Loucy (cell line): ENCODE results near the gene TNNI2.

Experiments used
- H2AFZ ChIP-seq: fragments of 200-600 bp; sonication (generic); 2 replicates; pipeline ENCODE4 v1.6.0; 2016; ENCODE audit warnings: antibody characterized with exemption, mild to moderate bottlenecking, low read length, moderate library complexity
- H3F3A ChIP-seq: fragments of 200-600 bp; 2 replicates; pipeline ENCODE4 v1.6.0; 2016; ENCODE audit warnings: antibody characterized with exemption, low read depth, mild to moderate bottlenecking
- H3K27me3 ChIP-seq: fragments of 200-600 bp; sonication (generic); 2 replicates; pipeline ENCODE4 v1.6.1; 2014; ENCODE audit warnings: low read length, mild to moderate bottlenecking; ENCODE audit not compliant: insufficient read depth, poor library complexity, severe bottlenecking
- H3K36me3 ChIP-seq: fragments of 200-600 bp; sonication (generic); 2 replicates; pipeline ENCODE4 v1.6.1; 2016; ENCODE audit warnings: low read length; ENCODE audit not compliant: insufficient read depth
- H3K4me1 ChIP-seq: fragments of 200-600 bp; sonication (generic); 2 replicates; pipeline ENCODE4 v1.5.1; 2014; ENCODE audit warnings: low read length, mild to moderate bottlenecking; ENCODE audit not compliant: insufficient read depth, poor library complexity, severe bottlenecking
- H3K4me2 ChIP-seq: fragments of 200-600 bp; sonication (generic); 2 replicates; pipeline ENCODE4 v1.6.0; 2014; ENCODE audit warnings: antibody characterized with exemption, low read length, low read depth, mild to moderate bottlenecking; ENCODE audit not compliant: poor library complexity, severe bottlenecking
- H3K4me3 ChIP-seq: fragments of 200-600 bp; sonication (generic); 2 replicates; pipeline ENCODE4 v1.5.1; 2014; ENCODE audit warnings: low read length, mild to moderate bottlenecking, mixed read lengths; ENCODE audit not compliant: poor library complexity, severe bottlenecking
- H3K79me2 ChIP-seq: fragments of 200-600 bp; sonication (generic); 2 replicates; pipeline ENCODE4 v1.6.1; 2014; ENCODE audit warnings: low read length; ENCODE audit not compliant: insufficient read depth
- H3K9ac ChIP-seq: fragments of 200-600 bp; sonication (generic); 2 replicates; pipeline ENCODE4 v1.6.0; 2014; ENCODE audit warnings: mild to moderate bottlenecking, low read depth, low read length, moderate library complexity; ENCODE audit not compliant: poor library complexity, severe bottlenecking
- H3K9me2 ChIP-seq: fragments of 200-600 bp; sonication (generic); replicated peaks from 2 replicates; pipeline ENCODE4 v1.6.1; 2016; ENCODE audit warnings: low read depth, low read length, mixed read lengths
- H3K9me3 ChIP-seq: fragments of 200-600 bp; sonication (generic); 2 replicates; pipeline ENCODE4 v1.6.1; 2014; ENCODE audit warnings: mild to moderate bottlenecking, antibody characterized with exemption, low read length, low read depth; ENCODE audit not compliant: insufficient read depth
- H4K20me1 ChIP-seq: fragments of 200-600 bp; sonication (generic); 2 replicates; pipeline ENCODE4 v1.6.0; 2014; ENCODE audit warnings: antibody characterized with exemption, low read length, mild to moderate bottlenecking; ENCODE audit not compliant: insufficient read depth, poor library complexity, severe bottlenecking
- CTCF ChIP-seq: fragments of 200-600 bp; sonication (generic); conservative IDR thresholded peaks from 2 replicates; pipeline ENCODE4 v1.5.1; 2014; ENCODE audit warnings: mild to moderate bottlenecking, antibody characterized with exemption, low read length
- EZH2phosphoT487 ChIP-seq: fragments of 200-600 bp; IDR thresholded peaks from 2 replicates; pipeline ENCODE4 v1.6.1; 2018; ENCODE audit warnings: antibody characterized with exemption, mild to moderate bottlenecking, moderate library complexity, borderline replicate concordance

The TNNI2 gene

GRCh38 chr11:1866776-1867175 is 28.0 kb downstream of the TNNI2 start:
- Histone ChIP-seq H3K9ac (no peak overlapping the region), H3K4me2 (no peak overlapping the region), H3K79me2 (peaks cover 21% of the 10 kb centered on the region; the same call in 1 of the 2 replicates), H3K9me2 (no peaks in the 10 kb centered on the region), H4K20me1 (no peaks in the 10 kb centered on the region), H3K36me3 (no peaks in the 10 kb centered on the region), H3K4me1 (no peaks in the 10 kb centered on the region), H3K9me3 (no peaks in the 10 kb centered on the region), H3K27me3 (no peaks in the 10 kb centered on the region), H2AFZ (no peak overlapping the region), H3K4me3 (no peak overlapping the region), H3F3A (no peaks in the 10 kb centered on the region)
- no peak for TF ChIP-seq EZH2phosphoT487
- no peak for TF ChIP-seq CTCF

GRCh38 chr11:1867381-1867780 is 28.6 kb downstream of the TNNI2 start:
- TF ChIP-seq EZH2phosphoT487 (no peak), CTCF (no peak)
- Histone ChIP-seq H3K4me3 (no peak overlapping the region), H3K4me1 (no peaks in the 10 kb centered on the region), H3K27me3 (no peaks in the 10 kb centered on the region), H2AFZ (no peak overlapping the region), H3K79me2 (peaks cover 15% of the 10 kb centered on the region; the same call in 1 of the 2 replicates), H3K9ac (no peak overlapping the region), H3K9me3 (no peaks in the 10 kb centered on the region), H3K4me2 (no peak overlapping the region), H3K36me3 (no peaks in the 10 kb centered on the region), H4K20me1 (no peaks in the 10 kb centered on the region), H3K9me2 (no peaks in the 10 kb centered on the region), H3F3A (no peaks in the 10 kb centered on the region)

GRCh38 chr11:1868056-1868635 is 29.4 kb downstream of the TNNI2 start:
- peaks cover 10% of the 10 kb centered on the region; the same call in 1 of the 2 replicates for H3K79me2 ChIP-seq
- no peaks in the 10 kb centered on the region for H3F3A ChIP-seq
- H2AFZ ChIP-seq, result no peak overlapping the region
- H3K4me3 ChIP-seq, result no peak overlapping the region
- no peaks in the 10 kb centered on the region for H3K27me3 ChIP-seq
- no peaks in the 10 kb centered on the region for H3K9me3 ChIP-seq
- H3K4me1 ChIP-seq, result no peaks in the 10 kb centered on the region
- H3K9me2 ChIP-seq, result no peaks in the 10 kb centered on the region
- H3K9ac ChIP-seq, result no peak overlapping the region
- TF ChIP-seq CTCF (no peak), EZH2phosphoT487 (no peak)
- no peaks in the 10 kb centered on the region for H4K20me1 ChIP-seq
- H3K36me3 ChIP-seq, result no peaks in the 10 kb centered on the region
- no peak overlapping the region for H3K4me2 ChIP-seq
